ENCODE data around the gene NRP2.
A peak's percentile ranks its signal among the peaks of the same experiment; 100 is the strongest.

Gene NRP2, protein sequence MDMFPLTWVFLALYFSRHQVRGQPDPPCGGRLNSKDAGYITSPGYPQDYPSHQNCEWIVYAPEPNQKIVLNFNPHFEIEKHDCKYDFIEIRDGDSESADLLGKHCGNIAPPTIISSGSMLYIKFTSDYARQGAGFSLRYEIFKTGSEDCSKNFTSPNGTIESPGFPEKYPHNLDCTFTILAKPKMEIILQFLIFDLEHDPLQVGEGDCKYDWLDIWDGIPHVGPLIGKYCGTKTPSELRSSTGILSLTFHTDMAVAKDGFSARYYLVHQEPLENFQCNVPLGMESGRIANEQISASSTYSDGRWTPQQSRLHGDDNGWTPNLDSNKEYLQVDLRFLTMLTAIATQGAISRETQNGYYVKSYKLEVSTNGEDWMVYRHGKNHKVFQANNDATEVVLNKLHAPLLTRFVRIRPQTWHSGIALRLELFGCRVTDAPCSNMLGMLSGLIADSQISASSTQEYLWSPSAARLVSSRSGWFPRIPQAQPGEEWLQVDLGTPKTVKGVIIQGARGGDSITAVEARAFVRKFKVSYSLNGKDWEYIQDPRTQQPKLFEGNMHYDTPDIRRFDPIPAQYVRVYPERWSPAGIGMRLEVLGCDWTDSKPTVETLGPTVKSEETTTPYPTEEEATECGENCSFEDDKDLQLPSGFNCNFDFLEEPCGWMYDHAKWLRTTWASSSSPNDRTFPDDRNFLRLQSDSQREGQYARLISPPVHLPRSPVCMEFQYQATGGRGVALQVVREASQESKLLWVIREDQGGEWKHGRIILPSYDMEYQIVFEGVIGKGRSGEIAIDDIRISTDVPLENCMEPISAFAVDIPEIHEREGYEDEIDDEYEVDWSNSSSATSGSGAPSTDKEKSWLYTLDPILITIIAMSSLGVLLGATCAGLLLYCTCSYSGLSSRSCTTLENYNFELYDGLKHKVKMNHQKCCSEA

DNA sequence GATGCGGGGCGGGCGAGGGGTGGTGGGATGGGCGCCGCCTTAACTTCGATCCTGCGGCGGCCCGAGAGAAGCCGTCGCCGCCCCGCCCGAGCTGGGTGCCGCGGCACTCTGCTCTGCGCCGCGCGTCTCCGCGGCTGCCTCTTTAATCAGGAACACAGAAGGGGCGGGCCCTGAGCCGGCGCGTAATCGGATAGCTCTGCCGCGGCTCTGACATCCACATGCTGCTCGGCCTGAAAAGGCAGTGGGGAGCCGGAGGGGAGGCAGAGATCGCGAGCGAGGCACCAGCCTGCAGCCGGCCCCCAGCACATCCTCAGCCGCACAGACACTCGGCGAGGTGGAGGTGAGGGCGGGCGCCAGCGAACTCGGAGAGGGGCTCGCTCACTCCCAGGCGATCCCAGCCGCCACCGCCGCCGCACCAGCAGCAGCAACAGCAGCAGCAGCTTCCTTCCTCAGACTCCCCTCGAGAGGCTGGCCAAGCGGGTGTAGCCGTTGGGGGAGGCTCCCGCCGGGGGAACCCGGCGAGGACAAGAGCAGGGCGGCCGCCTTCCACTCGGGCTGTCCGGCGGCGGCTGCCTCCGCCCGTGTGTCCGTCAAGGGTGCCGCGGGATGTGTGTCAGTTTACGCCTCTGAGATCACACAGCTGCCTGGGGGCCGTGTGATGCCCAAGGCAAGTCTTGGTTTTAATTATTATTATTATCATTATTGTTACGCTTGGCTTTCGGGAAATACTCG lies at the start of gene NRP2:
NRP2 (plus strand) TSS at position 263 of the 732 bp plus-strand sequence. CDS start 790 bp downstream, outside the sequence.
- peak; percentile 50 for DNase-seq (ENCODE audit: low spot score)

DNA sequence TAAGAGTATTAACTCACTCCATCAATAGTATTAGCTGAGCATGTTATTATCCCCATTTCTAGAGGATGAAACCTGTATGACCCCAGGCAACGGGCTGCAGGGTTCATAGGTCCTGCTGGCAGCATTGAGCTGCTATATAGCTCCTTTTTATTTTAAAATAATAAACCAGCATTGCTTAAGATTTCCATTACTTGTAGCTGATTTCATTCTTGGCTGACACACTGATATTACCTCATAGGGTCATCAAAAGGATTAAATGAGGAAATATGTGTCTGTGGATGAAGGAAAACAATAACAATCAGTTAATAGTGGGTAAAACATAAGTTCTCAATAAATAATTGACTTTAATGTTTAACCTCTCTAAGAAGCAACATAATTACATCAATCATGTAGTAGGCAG lies 48.3 kb upstream of the NRP2 start:
- DNase-seq (ENCODE audit: low spot score): no peak

DNA sequence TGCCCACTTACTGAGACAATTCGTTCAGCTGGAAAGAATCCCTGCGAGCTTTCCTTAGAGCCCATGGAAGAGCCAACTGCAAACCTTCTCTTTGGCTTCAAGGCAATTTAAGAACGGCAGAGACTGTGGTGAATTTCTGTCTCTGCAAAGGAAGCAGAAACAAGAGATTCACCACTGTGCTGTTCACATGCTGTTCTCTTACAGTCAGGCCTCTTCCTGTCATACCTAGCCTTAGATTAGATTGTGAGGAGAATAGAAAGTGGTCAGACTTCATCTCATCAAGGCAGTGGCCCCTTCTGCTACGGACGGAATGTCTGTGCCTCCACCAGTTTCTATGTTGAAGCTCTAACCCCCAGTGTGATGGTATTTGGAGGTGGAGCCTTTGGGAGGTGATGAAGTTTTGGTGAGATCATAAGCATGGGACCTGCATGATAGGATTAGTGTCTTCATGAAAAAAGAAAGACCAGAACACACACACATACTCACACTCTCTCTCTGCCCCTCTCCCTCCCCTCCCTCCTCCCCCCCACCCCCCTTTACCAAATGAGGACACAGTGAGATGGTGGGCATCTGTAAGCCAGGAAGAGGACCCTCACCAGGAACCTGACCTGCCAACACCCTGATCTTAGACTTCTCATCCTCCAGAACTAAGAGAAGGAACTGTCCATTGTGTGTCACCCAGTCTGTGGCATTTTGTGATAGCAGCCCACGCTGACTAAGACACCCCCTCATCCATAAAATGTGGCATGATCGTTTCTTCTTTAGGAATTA lies 45.6 kb upstream of the NRP2 start:
- DNase-seq (ENCODE audit: low spot score): no peak

DNA sequence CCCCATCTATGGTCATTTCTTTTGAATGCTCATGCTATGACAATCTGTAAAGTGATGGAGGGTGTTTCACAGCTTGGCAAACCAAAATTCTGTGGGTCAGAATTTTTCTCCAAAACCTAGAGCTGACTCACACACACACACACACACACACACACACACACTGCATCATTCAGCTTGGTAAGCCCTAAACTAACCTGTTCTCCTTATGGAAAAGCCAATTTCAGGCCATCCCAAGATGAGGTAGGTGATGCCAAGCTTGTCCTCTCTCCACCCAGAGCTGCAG lies 45.0 kb upstream of the NRP2 start:
- DNase-seq (ENCODE audit: low spot score): no peak

DNA sequence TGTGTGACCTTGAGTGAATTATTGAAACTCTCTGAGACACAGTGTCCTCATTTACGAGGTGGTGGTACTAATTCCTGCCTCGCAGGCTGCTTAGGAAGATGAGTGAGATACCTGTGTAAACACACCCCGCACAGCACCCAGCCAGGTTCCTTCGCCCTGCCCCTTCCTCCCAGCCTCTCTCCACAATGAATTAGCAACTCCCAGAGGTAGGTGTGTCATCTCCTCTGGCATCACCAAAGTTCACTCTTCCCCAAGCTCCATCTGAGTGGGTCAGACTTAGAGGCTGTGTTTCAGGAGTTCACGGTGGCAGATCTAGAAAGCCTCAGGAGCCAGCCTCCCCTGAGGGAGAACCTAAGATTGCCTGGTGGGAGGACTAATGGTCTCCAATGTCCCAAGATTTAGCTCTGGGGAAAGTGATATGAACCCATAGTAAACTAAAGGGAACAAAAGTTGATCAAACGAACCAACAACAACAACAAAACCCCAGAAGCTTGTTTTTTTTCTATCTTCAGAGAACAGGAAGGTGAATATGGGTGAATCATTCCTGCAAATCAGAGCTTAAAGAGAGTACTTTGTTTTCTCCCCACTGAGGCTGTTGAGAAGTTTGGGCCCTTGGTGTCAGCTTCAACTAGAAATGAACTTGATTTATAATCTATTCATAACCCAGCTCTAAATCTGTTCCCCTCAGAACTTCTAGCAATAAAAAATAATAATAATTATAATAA lies 44.4 kb upstream of the NRP2 start:
- DNase-seq (ENCODE audit: low spot score): no peak

DNA sequence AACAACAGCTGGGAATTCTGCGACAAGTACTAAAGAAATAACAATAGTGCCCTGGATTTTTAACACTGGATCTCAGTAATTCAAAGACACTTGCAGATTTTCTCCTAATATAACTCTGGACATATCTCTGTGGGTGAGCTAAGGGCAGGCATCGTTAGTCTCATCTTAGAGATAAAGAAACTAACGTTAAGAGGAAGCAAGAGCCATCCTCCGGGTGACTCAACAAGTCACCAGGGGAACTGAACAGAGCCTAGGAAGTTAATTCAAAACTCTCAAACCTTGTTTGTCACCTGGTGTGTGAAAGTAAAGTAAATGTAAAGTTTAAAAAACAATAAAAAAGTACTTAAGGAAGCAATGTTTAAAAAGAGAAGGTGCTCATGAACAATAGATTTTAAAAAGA lies 41.6 kb upstream of the NRP2 start:
- DNase-seq (ENCODE audit: low spot score): no peak

DNA sequence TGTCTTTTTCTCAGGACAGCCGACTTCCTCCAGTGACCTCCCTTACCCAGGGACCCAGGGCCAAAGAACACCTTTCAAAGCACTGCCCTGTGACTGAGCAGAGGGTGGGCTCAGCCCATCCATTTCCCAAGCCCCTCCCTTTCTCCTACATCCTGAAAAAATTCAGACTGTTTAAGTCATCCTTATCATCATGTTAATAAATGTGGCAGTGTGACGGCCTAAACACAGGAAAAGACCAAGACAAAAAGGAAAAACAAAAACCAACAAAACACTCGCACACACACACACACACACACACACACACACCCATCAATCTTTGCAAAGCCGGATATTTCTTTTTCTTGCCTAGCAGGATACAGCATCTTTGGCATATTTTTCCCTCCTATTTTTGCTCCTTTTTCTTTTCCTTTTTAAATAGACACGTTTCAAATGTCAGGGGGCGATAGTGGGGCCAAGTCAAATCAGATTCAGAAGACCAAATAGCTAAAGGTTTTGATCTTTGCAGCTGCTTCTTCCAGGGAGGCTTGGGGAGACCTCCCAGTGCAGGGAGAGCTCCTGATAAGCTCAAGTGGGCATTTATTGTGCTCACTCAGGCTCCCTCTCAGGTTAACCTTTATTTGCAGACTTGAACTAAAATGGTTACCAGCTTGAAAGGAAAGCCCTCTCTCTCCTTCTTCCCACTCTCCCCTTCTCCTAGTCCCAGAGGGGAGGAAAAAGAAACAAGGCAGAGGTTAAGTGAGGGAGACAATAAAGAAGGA lies 39.5 kb upstream of the NRP2 start:
- no peak for DNase-seq (ENCODE audit: low spot score)

DNA sequence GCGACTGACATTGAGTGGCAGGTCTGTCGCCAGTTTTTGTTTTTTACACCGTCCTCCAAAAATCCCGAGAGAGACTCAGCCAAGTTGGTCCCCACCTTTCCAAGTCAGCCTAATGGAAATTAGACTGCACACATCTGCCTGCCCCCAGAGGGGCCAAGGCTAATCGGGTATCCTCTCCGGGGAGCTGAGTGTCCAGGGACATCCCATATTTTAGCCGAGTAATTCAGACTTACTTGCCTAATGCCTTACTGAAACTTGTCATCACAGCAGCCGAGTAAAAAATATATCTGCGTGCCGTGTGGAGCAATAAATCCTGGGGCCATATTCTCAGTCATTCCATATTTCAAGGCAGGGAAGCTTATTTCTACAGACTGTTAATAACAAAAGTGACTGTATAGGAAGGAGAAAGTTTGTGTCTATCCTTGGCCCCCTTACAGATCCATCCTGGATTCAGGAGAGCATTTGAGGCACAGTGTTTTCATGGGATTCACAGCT lies 38.9 kb upstream of the NRP2 start:
- DNase-seq (ENCODE audit: low spot score): no peak

DNA sequence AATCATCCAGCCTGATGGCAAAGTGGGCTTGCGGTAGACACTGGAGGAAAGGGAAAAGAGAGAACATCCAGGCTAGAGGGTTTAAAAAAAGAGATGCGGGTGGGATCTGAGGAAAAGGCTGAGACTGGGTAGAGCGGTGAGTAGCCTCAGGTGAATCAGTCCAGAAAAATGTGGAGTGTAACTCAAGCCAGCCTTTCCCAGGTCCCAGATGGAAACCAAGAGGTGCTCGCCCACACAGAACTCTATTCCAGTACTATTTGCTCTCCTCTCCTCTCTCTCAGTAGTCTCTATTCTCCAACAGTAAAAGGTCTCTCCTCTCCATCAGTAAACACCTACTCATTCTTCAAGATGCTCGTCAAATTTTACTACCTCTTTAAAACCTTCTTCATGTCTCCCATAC lies 38.3 kb upstream of the NRP2 start:
- DNase-seq (ENCODE audit: low spot score): no peak

DNA sequence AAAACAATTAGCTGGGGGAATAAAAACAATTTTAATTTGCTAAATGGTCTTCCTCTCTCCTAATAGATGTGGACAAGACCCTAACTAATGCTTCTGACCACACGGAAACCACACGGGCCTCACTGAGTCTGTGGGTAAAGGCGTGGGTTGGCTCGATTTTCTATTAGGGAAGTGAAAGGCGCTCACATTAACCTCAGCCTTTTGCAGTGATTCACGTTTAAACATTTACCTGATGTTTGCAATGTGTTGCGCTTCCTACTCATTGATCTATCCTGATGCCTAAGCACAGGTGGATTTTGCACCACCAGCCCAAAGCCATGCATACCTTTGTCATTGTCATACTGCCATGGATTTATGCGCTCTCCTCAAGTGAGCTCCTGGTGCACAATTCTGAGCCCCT lies 35.6 kb upstream of the NRP2 start:
- DNase-seq (ENCODE audit: low spot score): no peak

DNA sequence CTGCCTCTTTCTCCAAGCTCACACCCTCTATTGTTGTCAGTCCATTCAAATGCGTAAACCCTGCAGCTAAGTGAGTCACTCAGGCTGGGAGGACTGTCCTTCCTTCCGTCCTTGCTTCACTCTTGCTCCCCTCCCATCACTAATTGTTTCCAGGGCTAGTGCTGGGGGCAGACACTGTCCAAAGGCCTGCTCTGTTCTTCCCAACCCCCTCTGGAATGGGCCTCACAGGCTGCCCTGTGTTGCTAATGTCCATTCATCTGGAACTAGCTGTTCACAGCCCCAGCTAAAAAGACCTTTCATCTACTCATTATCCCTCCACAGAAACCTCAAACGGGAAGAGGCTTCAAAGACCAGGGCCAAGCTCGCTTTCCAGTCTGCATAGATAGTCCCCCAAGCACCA lies 31.9 kb upstream of the NRP2 start:
- no peak for DNase-seq (ENCODE audit: low spot score)

DNA sequence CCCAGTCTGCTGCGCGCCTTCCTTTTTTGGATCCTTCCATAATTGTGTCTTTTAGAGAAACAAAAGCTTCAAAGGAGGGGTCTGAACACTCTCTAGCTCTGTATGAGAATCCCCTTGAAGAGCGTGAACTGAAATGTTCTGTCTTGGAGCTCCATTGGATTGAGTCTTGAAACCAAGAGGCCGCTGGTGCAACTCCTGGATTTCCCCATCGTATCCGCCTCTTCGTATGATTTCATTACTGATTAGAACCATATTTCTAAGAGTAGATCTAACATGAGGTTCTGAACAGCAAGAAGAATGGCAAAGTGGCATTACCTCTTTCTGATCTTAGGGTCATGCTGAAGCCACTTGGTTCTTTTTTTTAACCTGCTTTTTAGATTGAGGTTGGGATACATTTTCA lies 31.4 kb upstream of the NRP2 start:
- no peak for DNase-seq (ENCODE audit: low spot score)

DNA sequence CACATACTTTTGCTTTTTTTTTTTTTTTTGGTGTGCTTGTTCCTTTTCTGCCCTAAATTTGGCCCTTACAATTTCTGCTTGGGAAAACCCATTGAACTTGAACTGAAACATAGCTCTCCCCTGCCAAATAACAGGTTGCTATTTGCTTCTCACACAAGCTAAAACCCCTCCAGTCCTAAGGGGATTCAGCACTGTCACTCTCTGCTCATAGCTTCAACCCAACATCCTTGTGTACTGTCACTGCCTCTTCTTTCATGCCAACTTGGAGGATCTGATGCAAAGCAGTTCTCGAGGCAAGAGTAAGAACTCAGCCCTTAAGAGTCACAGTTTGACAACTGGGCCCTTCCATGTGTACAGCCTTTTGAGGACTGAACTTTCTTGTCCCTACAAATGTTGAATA lies 30.6 kb upstream of the NRP2 start:
- DNase-seq (ENCODE audit: low spot score): no peak

DNA sequence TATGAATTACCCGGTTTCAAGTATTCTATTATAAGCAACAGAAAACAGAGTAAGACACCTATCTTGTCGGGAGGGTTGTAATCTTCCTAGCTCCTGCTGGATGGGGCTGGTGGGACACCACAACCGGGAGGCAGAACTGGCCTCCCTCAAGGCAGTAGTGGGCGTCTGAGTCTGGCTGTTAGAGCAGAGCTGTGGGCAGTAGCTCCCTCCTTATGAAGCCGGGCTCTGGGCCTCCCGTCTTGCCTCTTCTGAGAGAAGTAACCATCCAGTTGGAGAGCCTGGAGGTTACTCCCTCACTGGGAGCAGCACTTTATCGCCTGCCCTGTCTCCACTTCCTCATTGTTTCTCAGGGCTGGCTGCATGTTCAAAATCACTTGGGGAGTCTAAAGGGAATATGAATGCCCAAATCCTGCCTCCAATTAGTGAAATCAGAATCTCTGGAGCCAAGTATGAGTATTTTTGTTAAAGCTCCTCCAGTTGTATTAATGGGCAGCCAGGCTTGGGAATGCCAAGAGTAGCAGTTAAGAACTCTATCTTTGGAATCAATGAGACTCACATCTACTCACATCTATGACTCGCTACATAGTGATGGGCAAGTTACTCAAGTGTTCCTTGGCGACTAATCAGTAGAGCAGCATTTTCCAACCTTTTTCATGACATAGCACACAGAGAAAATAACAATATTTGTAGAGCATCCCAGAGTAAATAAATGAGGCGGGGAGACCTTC lies 27.3 kb upstream of the NRP2 start:
- DNase-seq (ENCODE audit: low spot score): no peak

DNA sequence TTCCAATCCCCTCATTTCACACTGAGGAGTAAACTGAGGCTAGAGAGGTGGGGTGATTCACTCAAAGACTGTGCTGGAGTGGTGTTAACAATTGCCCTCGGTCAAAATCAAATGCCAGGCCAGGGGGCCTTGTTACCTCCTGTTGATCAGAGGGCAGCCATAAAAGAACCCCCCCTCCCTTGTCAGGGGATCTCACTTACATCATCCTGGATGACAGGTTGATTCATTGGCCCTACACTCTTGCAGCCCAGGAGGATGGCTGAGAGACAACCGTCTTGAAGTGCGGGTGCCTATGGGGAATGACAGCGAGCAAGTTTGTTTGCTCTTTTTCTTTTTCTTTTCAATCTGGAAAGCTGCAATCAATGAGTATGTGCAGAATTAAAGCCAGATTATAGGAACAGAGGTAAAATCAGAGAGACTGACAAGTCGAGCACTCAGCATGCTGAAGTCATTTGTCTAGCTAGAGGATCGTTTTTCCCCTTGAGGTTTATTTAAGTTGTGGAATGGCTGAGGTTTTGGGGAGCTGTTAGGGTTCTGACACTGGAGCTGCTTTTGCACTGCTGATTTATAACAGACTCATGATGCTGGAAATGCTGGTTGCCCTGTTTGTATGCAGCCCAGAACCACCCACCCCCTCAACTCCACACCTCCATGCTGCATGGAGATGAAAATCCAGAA lies 26.4 kb upstream of the NRP2 start:
- no peak for DNase-seq (ENCODE audit: low spot score)

DNA sequence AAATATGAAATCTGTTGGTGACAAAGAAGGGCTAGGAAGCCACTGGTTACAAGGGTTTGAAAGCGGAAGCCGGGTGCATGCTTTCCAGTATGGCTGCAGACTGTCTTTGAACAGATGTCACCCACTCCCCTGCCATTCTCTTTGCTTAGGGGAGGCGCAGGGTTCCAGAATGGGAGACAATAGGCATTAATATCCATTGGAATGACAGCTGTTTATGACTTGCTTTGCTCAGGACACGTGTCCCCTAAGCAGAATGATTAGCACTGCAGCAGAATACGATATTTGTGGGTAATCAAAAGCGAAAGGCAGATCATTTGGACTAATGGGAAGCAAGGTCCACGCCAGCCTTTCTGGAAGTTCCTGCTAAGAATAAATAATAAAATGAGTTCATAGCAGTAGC lies 25.8 kb upstream of the NRP2 start:
- no peak for DNase-seq (ENCODE audit: low spot score)

DNA sequence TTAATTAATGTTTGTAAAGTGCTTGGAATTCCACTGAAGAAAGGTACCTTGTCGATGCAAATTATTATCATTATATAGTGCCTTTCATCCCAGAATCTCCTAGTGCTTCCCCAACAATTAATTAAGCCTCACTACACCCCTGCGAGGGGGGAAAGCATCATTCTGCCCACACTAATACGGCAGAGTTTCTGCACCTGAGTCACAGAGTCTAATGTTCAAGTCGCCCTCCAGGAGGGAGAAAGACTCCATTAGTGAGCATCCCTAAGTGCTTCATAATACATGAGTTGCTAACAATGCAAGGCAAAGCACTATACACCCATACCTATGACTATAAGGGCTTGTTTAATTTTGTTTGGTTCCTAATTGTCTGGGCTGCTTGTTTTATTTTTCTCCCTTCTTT lies 25.4 kb upstream of the NRP2 start:
- no peak for DNase-seq (ENCODE audit: low spot score)

DNA sequence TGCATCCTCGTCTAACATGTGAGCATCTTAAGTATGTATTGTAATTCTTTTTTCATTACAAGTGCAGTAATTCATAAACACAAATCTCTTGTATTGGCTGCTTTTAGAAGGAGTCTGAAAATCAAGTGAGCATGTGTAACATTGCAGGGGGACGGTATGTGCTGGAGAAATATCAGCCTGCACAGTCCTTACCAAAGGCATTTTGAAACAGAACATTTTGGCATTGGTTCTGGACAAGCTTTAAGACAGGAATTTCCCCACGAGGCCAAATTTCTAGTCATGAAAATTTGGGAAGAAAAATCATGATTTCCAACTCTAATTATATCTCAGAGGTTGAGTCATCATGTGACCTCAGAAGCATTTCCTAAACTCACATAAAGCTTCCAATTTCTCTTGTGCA lies 24.7 kb upstream of the NRP2 start:
- DNase-seq (ENCODE audit: low spot score): no peak

DNA sequence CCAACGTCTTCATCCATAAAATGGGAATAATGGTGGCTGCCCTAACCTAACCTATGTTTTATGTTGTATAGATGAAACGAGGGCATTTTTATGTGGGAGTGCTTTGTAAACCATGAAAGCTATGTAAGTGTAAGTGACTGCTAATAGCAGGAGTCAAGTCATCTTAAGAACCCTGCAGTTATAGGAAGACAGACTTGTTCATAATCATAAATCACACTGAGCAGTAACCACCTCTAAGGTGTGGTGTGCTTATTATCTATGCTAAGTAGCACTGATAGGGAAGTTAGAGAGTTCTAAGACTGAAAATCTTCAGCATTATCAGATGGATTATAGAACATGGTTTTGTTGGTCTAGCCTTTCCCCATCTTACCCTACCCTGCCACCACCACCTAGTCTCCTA lies 24.2 kb upstream of the NRP2 start:
- no peak for DNase-seq (ENCODE audit: low spot score)
